GM23248 (cell line): ENCODE results near the gene SCAPER.

ENCODE experiments used
- EZH2 ChIP-seq: fragments of 200-600 bp; sonication (generic); IDR thresholded peaks from 2 replicates; pipeline ENCODE4 v1.6.1; 2018; ENCODE audit warnings: antibody characterized with exemption, mild to moderate bottlenecking; ENCODE audit not compliant: insufficient read depth, poor library complexity, severe bottlenecking
- EZH2phosphoT487 ChIP-seq: fragments of 200-600 bp; sonication (generic); IDR thresholded peaks from 2 replicates; pipeline ENCODE4 v1.6.1; 2018; ENCODE audit warnings: antibody characterized with exemption, moderate library complexity, mild to moderate bottlenecking, low read depth; ENCODE audit not compliant: insufficient read depth

DNA sequence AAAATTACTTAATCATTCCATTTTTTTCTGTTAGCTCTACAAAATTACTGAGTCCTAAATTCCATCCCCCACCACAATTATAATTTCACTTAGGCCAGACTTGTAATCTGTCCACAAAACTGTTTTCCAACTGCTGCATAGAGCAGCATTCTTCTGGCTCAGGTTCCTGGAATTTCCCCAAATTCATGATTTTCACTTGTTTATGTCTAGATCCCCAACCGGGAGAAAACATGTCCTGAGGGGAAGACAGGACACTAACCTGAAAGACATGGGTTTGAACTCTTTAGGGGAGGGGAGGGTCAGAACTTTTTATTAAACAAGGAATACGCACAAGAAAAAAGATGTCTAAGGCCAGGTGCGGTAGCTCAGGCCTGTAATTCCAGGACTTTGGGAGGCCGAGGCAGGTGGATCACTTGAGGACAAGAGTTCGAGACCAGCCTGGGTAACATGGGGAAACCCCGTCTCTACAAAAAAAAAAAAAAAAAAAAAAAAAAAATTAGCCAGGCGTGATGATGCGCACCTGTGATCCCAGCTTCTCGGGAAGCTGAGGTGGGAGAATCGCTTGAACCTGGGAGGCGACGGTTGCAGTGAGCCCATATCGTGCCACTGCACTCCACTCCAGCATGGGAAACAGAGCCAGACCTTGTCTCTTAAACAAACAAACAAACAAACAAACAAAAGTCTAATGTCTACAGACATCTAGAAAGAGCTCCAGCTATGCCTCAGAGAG, 595.4 kb downstream of the SCAPER start:
- TF ChIP-seq EZH2 (no peak), EZH2phosphoT487 (no peak)
